HL-60 (cell line): Measurements from ENCODE around the gene PAH.

Experiments used
- DNase-seq, 2 experiments: peaks; one replicate each; pipeline ENCODE4 v3.0.0-alpha.2; 2010 to 2020; ENCODE audit warnings: low read depth in 1 of 2, low spot score in 1 of 2
- H3K27ac ChIP-seq: fragments of 250-450 bp; sonication (Bioruptor Pico); replicated peaks from 2 replicates; pipeline ENCODE4 v1.5.1; 2020; ENCODE audit warnings: mild to moderate bottlenecking, moderate library complexity
- H3K27me3 ChIP-seq: fragments of 250-450 bp; sonication (Bioruptor Pico); 2 replicates; pipeline ENCODE4 v1.5.1; 2021; ENCODE audit warnings: mild to moderate bottlenecking, moderate library complexity; ENCODE audit not compliant: insufficient read depth, poor library complexity, severe bottlenecking
- H3K4me3 ChIP-seq: replicated peaks from 2 replicates; pipeline ENCODE4 v1.5.1; 2011; ENCODE audit warnings: mild to moderate bottlenecking, control low read depth, low read length; ENCODE audit not compliant: insufficient read depth
- CTCF ChIP-seq: IDR thresholded peaks from one replicate; pipeline ENCODE4 v1.5.1; 2011; ENCODE audit warnings: low read length, control low read depth, inconsistent platforms; ENCODE audit not compliant: insufficient read depth
- GABPA ChIP-seq: IDR thresholded peaks from 2 replicates; pipeline ENCODE4 v1.6.1; 2012; ENCODE audit warnings: low read depth
- POLR2AphosphoS5 ChIP-seq: IDR thresholded peaks from 2 replicates; pipeline ENCODE4 v1.6.1; 2012; ENCODE audit warnings: low read depth
- REST ChIP-seq: IDR thresholded peaks from 2 replicates; pipeline ENCODE4 v1.6.1; 2012; ENCODE audit warnings: low read depth; ENCODE audit not compliant: insufficient replicate concordance
- SPI1 ChIP-seq: IDR thresholded peaks from 2 replicates; pipeline ENCODE4 v1.6.1; 2012; ENCODE audit warnings: low read depth, mild to moderate bottlenecking, borderline replicate concordance

The PAH gene

GRCh38 chr12:102958830-102959176, 41.8 kb upstream of the PAH start:
- Histone ChIP-seq H3K4me3 (no peak overlapping the region), H3K27me3 (peaks cover 75% of the 10 kb centered on the region), H3K27ac (no peak overlapping the region)
- TF ChIP-seq CTCF = no peak
- TF ChIP-seq GABPA = no peak
- no peak for TF ChIP-seq SPI1
- no peak for TF ChIP-seq REST
- no peak for TF ChIP-seq POLR2AphosphoS5
- no peak for DNase-seq

GRCh38 chr12:102958073-102958829, 41.2 kb upstream of the PAH start:
- Histone ChIP-seq H3K27ac (no peak overlapping the region), H3K4me3 (no peak overlapping the region), H3K27me3 (peaks cover 73% of the 10 kb centered on the region)
- no peak for DNase-seq
- TF ChIP-seq REST (no peak), SPI1 (no peak), CTCF (no peak), GABPA (no peak), POLR2AphosphoS5 (no peak)

- H3K27ac ChIP-seq = no peak within 1 kb of the TSS
- H3K27me3 ChIP-seq = peaks cover 67% of the 10 kb centered on the region
- no peak for TF ChIP-seq GABPA
- no peak for TF ChIP-seq CTCF
- TF ChIP-seq SPI1 = no peak
- TF ChIP-seq POLR2AphosphoS5 = no peak
- peak in 1 of 2 experiments; percentile 4 for DNase-seq
- H3K4me3 ChIP-seq = no peak within 1 kb of the TSS
Observed at GRCh38 chr12:102957339-102958050, 40.5 kb upstream of the PAH start, which contains the start of gene ASCL1. Gene ASCL1, plus strand, starts transcription at chr12:102957674. Its CDS starts 571 bp downstream, at chr12:102958245.
